Bone marrow (tissue), 2 donors: ENCODE data around the gene REPIN1.

Experiments used
- DNase-seq, 2 donors: peaks; one replicate each; lab custom pipeline; 2025; lab: John Stamatoyannopoulos, UW

The REPIN1 gene

DNA sequence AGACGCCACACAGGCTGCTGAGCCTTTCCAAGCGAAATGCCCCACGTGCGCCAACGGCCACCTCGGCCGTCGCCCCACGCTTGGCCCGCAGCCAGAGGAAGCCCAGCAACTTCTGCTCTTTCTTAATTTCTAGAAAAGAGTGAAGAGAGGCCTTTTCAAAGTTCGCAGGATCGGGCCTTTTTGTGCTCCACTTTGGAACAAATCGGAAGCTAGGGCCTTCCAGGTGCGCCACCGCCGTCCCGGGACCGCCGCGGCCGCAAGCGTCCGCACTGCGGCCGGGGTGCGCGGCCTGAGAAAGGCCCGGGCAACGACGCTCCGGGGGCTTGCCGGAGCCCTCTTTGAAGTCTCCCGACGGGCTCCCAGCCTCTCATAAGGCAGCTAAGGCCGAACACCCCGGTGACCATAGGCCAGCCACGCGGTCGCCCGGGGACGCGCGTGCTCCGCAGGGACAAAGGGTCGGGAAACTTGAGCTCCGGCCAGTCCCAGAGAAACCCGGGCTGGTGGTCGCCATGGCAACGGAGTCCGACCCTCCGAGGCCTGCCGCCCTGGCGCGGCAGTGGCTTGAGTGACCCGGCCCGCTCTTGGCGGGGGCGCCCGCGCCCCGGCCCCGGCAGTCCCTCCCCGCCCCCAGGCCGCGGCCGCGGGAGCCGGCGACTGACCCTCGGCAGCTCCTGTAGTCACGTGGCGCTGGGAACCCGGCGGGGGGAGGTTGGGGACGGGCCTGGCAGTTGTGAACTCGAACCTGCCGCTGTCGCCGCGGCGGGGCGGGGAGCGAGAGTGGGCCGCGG lies at the start of gene REPIN1:
Gene REPIN1, plus strand, starts transcription at position 727 of the 788 bp plus-strand sequence. CDS start 890 bp downstream, outside the sequence.
- peak; percentile 44 to 58 for DNase-seq

- DNase-seq, result no peak
Measured at GRCh38 chr7:150321788-150322113, 46.9 kb upstream of the REPIN1 start.

- DNase-seq, result peak in 1 of 2 donors; percentile 2
Measured at GRCh38 chr7:150322114-150322832, 46.3 kb upstream of the REPIN1 start.

GRCh38 chr7:150322833-150323681 lies 45.6 kb upstream of the REPIN1 start, which contains the start of the genes ACTR3C and LRRC61:
ACTR3C (minus strand) TSS chr7:150323545; CDS start chr7:150295296, 28,249 bp downstream.
LRRC61 (plus strand) TSS chr7:150323355; CDS start chr7:150336862, 13,507 bp downstream.
- DNase-seq, result peak in 1 of 2 donors; percentile 26

- peak in 1 of 2 donors; percentile 11 for DNase-seq
Measured at GRCh38 chr7:150323682-150324372, 44.8 kb upstream of the REPIN1 start.

GRCh38 chr7:150324373-150324961 lies 44.2 kb upstream of the REPIN1 start:
- no peak for DNase-seq

DNA sequence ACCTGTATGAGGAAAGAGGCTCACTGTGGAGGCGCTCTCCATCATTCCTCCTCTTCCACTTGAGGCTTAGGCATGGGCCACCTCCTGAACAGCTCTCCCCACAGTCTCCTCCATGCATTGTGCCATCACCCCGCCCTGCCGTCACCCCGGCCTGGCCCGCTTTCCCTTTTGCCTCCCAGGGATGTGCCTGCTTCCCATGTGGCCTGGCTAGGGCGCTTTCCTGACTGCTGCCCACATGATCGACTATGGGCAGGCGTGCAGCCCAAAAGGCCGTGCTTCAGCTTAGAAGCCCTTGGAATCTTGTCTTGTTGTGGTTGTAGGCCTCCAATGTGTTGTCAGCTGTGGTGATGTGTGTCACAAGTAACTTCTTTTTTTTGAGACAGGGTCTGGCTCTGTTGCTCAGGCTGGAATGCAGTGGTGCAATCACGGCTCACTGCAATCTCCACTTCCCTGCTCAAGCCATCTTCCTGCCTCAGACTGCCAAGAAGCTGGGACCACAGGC lies 43.5 kb upstream of the REPIN1 start:
- DNase-seq, result no peak

GRCh38 chr7:150325901-150326300 lies 42.7 kb upstream of the REPIN1 start:
- DNase-seq, result no peak

DNA sequence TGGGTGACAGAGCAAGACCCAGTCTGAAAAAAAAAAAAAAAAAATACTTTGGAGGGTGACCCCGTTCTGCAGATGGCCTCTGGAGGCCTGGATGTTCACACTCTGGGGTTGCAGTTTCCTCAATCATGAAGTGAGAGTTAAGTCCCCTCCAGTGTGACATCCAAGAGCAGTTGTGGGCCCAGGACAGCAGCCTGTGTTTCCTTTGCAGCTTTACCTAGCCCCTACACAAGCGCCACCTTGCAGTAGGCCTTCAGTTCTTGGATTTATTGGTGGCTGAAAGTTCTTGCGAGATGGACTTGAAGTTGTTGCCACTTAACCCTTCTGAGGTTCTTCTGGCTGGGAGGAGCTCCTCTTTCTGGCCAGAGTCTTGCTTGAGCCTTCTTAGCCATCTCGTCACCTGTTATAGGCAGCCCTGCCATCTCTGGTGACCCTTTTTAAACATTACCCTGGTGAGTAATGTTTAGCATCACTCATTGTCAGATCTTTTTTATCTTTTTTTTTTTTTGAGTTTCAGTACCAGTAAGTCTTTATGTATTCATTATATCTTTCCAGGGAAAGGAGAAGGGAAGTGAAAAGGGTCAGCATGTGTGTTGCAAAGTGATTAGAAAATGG lies 41.9 kb upstream of the REPIN1 start:
- no peak for DNase-seq

DNA sequence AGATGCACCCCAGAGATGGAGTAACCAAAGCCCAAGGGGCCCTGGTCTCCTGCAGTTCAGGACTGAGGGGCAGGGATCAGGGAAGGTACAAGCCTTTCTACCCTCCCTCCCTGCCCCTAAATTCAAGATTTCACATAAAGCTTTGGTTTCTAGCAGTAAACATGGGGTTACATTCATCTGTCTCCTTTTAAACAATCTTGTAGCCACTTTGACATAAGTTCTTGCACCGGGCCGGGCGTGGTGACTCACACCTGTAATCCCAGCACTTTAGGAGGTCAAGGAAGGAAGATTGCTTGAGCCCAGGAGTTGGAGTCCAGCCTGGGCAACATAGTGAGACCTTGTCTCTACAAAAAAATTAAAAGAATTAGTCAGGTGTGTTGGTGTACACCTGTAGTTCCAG lies 41.3 kb upstream of the REPIN1 start:
- no peak for DNase-seq

GRCh38 chr7:150329331-150330120 lies 39.1 kb upstream of the REPIN1 start:
- DNase-seq, result no peak

DNA sequence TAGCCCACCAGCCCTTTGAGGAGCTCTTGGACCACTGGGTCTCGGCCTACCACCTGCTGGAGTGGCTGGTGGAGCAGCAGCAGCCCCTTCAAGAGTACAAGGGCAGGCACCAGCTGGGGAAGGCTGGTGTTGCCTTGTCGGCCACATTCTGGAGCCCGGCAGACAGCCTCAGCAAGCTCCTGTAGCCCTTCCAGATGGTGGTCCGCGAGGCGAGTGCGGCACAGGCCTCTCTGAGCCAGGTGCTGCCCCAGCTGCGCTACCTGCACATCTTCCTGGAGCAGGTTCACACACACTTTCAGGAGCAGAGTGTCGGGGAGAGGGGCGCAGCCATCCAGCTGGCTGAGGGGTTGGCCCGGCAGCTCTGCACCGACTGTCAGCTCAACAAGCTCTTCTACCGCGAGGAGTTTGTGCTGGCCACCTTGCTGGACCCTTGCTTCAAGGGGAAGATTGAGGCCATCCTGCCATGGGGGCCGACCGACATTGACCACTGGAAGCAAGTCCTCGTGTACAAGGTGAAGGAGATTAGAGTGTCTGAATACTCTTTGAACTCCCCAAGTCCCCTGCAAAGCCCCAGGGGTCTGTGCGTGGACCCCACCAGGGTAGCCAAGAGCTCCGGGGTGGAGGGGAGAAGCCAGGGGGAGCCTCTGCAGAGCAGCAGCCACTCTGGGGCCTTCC lies 38.3 kb upstream of the REPIN1 start:
- DNase-seq, result no peak

- no peak for DNase-seq
Measured at GRCh38 chr7:150332852-150333635, 35.6 kb upstream of the REPIN1 start.

GRCh38 chr7:150333659-150334058 lies 35.0 kb upstream of the REPIN1 start:
- no peak for DNase-seq

DNA sequence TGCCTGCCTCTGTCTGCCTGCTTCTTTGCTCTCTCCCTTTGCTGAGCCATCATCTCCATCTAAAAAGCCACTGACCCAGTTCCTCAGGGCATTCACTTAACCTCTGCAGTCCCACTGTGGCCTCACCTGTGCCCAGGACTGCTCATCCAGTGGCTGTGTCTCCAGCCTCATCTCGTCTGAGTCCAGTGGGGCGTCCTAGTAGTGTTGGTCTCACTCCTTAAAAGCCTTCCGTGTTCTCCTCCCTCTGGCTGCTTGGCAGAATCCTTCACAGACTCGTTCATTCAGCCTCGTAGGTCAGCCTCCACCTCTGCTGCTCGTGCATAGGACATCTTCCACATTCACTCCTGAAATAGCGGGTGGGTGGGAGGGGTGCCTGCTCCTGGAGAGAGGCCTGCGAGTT lies 34.5 kb upstream of the REPIN1 start:
- DNase-seq, result no peak

DNA sequence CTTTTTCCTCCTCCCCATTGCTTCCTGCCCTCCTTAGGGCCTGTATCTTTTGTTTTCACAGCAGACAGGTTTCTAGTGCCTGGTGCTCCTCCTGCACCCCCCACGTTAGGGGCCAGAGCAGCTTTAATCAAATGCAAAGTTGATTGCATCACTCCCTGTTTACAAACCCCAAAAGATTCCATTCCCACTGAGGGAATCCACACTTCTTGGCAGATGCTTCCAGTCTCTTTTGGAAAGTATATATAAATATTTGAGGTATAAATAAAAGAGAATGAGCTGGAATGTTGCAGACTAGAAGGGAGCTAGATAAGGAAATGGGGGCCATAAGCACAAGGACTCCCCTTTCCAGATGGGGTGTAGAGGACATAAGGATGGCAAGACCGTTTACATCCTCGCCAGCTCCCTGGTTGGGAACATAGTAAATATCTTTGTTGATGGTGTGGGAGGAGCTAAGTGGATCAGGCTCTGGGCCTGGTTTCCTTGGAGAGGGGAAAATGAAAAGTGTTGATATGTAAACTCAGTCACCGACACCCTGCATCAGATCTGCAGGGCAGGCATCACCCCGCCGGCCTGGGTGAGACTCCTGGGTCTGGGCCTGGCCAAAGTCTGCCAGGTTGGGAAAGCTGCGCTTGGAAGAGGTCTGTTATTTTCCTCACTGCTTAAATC lies 33.4 kb upstream of the REPIN1 start:
- no peak for DNase-seq

GRCh38 chr7:150335774-150336112 lies 32.9 kb upstream of the REPIN1 start:
- DNase-seq, result no peak

- no peak for DNase-seq
Measured at GRCh38 chr7:150336746-150337145, 31.9 kb upstream of the REPIN1 start.
